PC-3 (cell line): Measurements from ENCODE around the gene LAMA3. TPM values are rescaled to one million over a fixed set of nuclear protein-coding genes. Genes with fewer than 3 reads are reported as not detected.

Source experiments
- ATAC-seq: fragments of 200-7000 bp; cut with Tn5 transposase; 2 replicates; pipeline ENCODE4 v1.9.1; 2020; ENCODE audit warnings: mild to moderate bottlenecking, moderate library complexity
- BruUV-seq: library from RNA; stranded (reverse); fragments of 400-500 nt; replicated peaks from 2 replicates; lab custom pipeline; 2021; lab: Mats Ljungman, UMichigan
- CTCF ChIA-PET: fragments of 300-600 bp; sonication (Branson Sonifier 250); formaldehyde crosslinking; loops from one replicate; lab custom pipeline; 2022; ENCODE audit warnings: antibody characterized with exemption; lab: Charles Lee
- POLR2A ChIA-PET: fragments of 300-600 bp; sonication (Branson Sonifier 250); formaldehyde crosslinking; loops from one replicate; lab custom pipeline; 2022; ENCODE audit warnings: antibody characterized with exemption; ENCODE audit not compliant: unreplicated experiment; lab: Charles Lee
- DNase-seq: peaks from one replicate; pipeline ENCODE4 v3.0.0-alpha.2; 2015
- H2AFZ ChIP-seq: fragments of 300-600 bp; sonication (generic); 2 replicates; pipeline ENCODE4 v1.6.0; 2016; ENCODE audit warnings: antibody characterized with exemption, low read length
- H3F3A ChIP-seq: fragments of 300-600 bp; sonication (generic); one replicate; pipeline ENCODE4 v1.6.0; 2017; ENCODE audit warnings: antibody characterized with exemption, low read length, control low read depth, mild to moderate bottlenecking; ENCODE audit not compliant: unreplicated experiment
- H3K27ac ChIP-seq: fragments of 300-600 bp; sonication (generic); 2 replicates; pipeline ENCODE4 v1.5.1; 2016; ENCODE audit warnings: mild to moderate bottlenecking, low read length
- H3K27me3 ChIP-seq: fragments of 300-600 bp; sonication (generic); 2 replicates; pipeline ENCODE4 v1.6.1; 2016; ENCODE audit warnings: low read length, mixed read lengths
- H3K36me3 ChIP-seq: fragments of 300-600 bp; sonication (generic); 2 replicates; pipeline ENCODE4 v1.6.1; 2016; ENCODE audit warnings: low read depth, mixed run types, low read length, mixed read lengths
- H3K4me1 ChIP-seq: fragments of 300-600 bp; sonication (generic); 2 replicates; pipeline ENCODE4 v1.5.1; 2016; ENCODE audit warnings: low read length; ENCODE audit not compliant: insufficient read depth
- H3K4me2 ChIP-seq: fragments of 300-600 bp; sonication (generic); 2 replicates; pipeline ENCODE4 v1.6.0; 2016; ENCODE audit warnings: low read length
- H3K4me3 ChIP-seq: fragments of 300-600 bp; sonication (generic); 2 replicates; pipeline ENCODE4 v1.5.1; 2016; ENCODE audit warnings: mild to moderate bottlenecking, low read length, mixed read lengths
- H3K79me2 ChIP-seq: fragments of 300-600 bp; sonication (generic); 2 replicates; pipeline ENCODE4 v1.6.1; 2017; ENCODE audit warnings: low read length, mixed read lengths
- H3K9ac ChIP-seq: fragments of 300-600 bp; sonication (generic); 2 replicates; pipeline ENCODE4 v1.6.0; 2016; ENCODE audit warnings: mild to moderate bottlenecking, low read length
- H3K9me2 ChIP-seq: fragments of 300-600 bp; sonication (generic); replicated peaks from 2 replicates; pipeline ENCODE4 v1.6.1; 2016; ENCODE audit warnings: mixed run types, low read length, mixed read lengths
- H3K9me3 ChIP-seq: fragments of 300-600 bp; sonication (generic); 2 replicates; pipeline ENCODE4 v1.6.1; 2016; ENCODE audit warnings: low read length, mixed read lengths
- H4K20me1 ChIP-seq: fragments of 300-600 bp; sonication (generic); 2 replicates; pipeline ENCODE4 v1.6.1; 2016; ENCODE audit warnings: low read length, mixed read lengths
- CTCF ChIP-seq: fragments of 300-600 bp; sonication (generic); conservative IDR thresholded peaks from 2 replicates; pipeline ENCODE4 v1.5.1; 2017; ENCODE audit warnings: antibody characterized with exemption, low read depth, mild to moderate bottlenecking, low read length
- EZH2 ChIP-seq: fragments of 300-600 bp; sonication (generic); IDR thresholded peaks from one replicate; pipeline ENCODE4 v1.6.1; 2017; ENCODE audit warnings: antibody characterized with exemption, mild to moderate bottlenecking, low read length; ENCODE audit not compliant: unreplicated experiment
- EZH2phosphoT487 ChIP-seq: fragments of 300-600 bp; sonication (generic); IDR thresholded peaks from 2 replicates; pipeline ENCODE4 v1.6.1; 2018; ENCODE audit warnings: mild to moderate bottlenecking, antibody characterized with exemption, low read length, borderline replicate concordance
- intact Hi-C: fragments of 100-400 bp; cut with micrococcal nuclease; formaldehyde crosslinking; loops from 2 replicates; pipeline ENCODE4 v1.9.0; 2023
- total RNA-seq: library from RNA; depleted of rRNA; stranded (reverse); fragments of >200 nt; gene quantifications from 2 replicates; pipeline ENCODE4 v1.2.3, GENCODE V29; 2014

The LAMA3 gene
- total RNA-seq, 1 experiment from 2014 or later: 224 TPM

- no peaks in the 10 kb centered on the region for H3K9me2 ChIP-seq
- H3K27me3 ChIP-seq: no peaks in the 10 kb centered on the region
- H4K20me1 ChIP-seq: no peaks in the 10 kb centered on the region
- DNase-seq (no peak), ATAC-seq (no peak)
- no peak overlapping the region for H3K4me2 ChIP-seq
- peaks cover 15% of the 10 kb centered on the region; the same call in 1 of the 2 replicates for H3K4me1 ChIP-seq
- ChIA-PET CTCF (no interaction called here), POLR2A (no interaction called here)
- H3K9ac ChIP-seq: no peak overlapping the region
- H3K79me2 ChIP-seq: no peaks in the 10 kb centered on the region
- H3K27ac ChIP-seq: peak overlapping the region; percentile 45
- intact Hi-C loops: no loop called here
- no peaks in the 10 kb centered on the region for H3K9me3 ChIP-seq
- H2AFZ ChIP-seq: no peak overlapping the region
- BruUV-seq: no TSS peak
- H3K4me3 ChIP-seq: no peak overlapping the region
- H3K36me3 ChIP-seq: peaks cover 61% of the 10 kb centered on the region
- TF ChIP-seq EZH2: no peak
- no peak for TF ChIP-seq CTCF
- no peak for TF ChIP-seq EZH2phosphoT487
- no peaks in the 10 kb centered on the region for H3F3A ChIP-seq
Measured at GRCh38 chr18:23838233-23838632, 149.0 kb downstream of the LAMA3 start.

GRCh38 chr18:23838801-23839366 lies 149.6 kb downstream of the LAMA3 start:
- ChIA-PET POLR2A (no interaction called here), CTCF (no interaction called here)
- no peaks in the 10 kb centered on the region for H3K9me3 ChIP-seq
- no peaks in the 10 kb centered on the region for H4K20me1 ChIP-seq
- peak; percentile 53 for DNase-seq
- no peaks in the 10 kb centered on the region for H3K27me3 ChIP-seq
- no peak overlapping the region for H3K4me2 ChIP-seq
- no peaks in the 10 kb centered on the region for H3F3A ChIP-seq
- intact Hi-C loops: no loop called here
- no peaks in the 10 kb centered on the region for H3K9me2 ChIP-seq
- no TSS peak for BruUV-seq
- H3K4me1 ChIP-seq: peaks cover 15% of the 10 kb centered on the region; the same call in 1 of the 2 replicates
- no peak overlapping the region for H3K4me3 ChIP-seq
- TF ChIP-seq EZH2phosphoT487 (no peak), EZH2 (no peak), CTCF (no peak)
- H3K27ac ChIP-seq: peak overlapping the region; percentile 45
- H3K79me2 ChIP-seq: no peaks in the 10 kb centered on the region
- ATAC-seq: peak; percentile 69
- no peak overlapping the region for H2AFZ ChIP-seq
- H3K36me3 ChIP-seq: peaks cover 62% of the 10 kb centered on the region
- H3K9ac ChIP-seq: no peak overlapping the region

GRCh38 chr18:23842305-23842704 lies 153.1 kb downstream of the LAMA3 start:
- ATAC-seq (no peak), DNase-seq (no peak)
- no peaks in the 10 kb centered on the region for H3K9me3 ChIP-seq
- H3K4me2 ChIP-seq: no peak overlapping the region
- H2AFZ ChIP-seq: no peak overlapping the region
- H4K20me1 ChIP-seq: no peaks in the 10 kb centered on the region
- TF ChIP-seq EZH2 (no peak), CTCF (no peak)
- no peak overlapping the region for H3K4me3 ChIP-seq
- H3K79me2 ChIP-seq: no peaks in the 10 kb centered on the region
- ChIA-PET POLR2A (no interaction called here), CTCF (no interaction called here)
- peaks cover 28% of the 10 kb centered on the region for H3K4me1 ChIP-seq
- no peak overlapping the region for H3K27ac ChIP-seq
- H3K9ac ChIP-seq: no peak overlapping the region
- H3K27me3 ChIP-seq: no peaks in the 10 kb centered on the region
- intact Hi-C loops: no loop called here
- BruUV-seq: no TSS peak
- H3F3A ChIP-seq: no peaks in the 10 kb centered on the region
- H3K9me2 ChIP-seq: no peaks in the 10 kb centered on the region
- H3K36me3 ChIP-seq: peaks cover 74% of the 10 kb centered on the region
